GM12878 (cell line): ENCODE data around the gene KIDINS220. TPM values are rescaled to one million over a fixed set of nuclear protein-coding genes. Genes with fewer than 3 reads are reported as not detected.

Experiments used
- ATAC-seq: fragments of 200-7000 bp; cut with Tn5 transposase; 3 replicates; pipeline ENCODE4 v1.9.1; 2020; ENCODE audit warnings: mild to moderate bottlenecking, moderate library complexity
- BruUV-seq: library from RNA; stranded (reverse); fragments of 400-500 nt; replicated peaks from 2 replicates; lab custom pipeline; 2021; lab: Mats Ljungman, UMichigan
- CTCF ChIA-PET: fragments of 300-600 bp; sonication (Branson Sonifier 250); formaldehyde crosslinking; extraction: SDS; loops from one replicate; lab custom pipeline; 2021; ENCODE audit warnings: inconsistent platforms; lab: Yijun Ruan, JAX
- POLR2A ChIA-PET: fragments of 350-600 bp; formaldehyde crosslinking; extraction: SDS; loops from one replicate; lab custom pipeline; 2021; ENCODE audit warnings: inconsistent platforms; lab: Charles Lee
- RAD21 ChIA-PET: fragments of 300-600 bp; sonication (Branson Sonifier 250); formaldehyde crosslinking; loops from one replicate; lab custom pipeline; 2023; ENCODE audit warnings: antibody characterized with exemption; ENCODE audit not compliant: unreplicated experiment; lab: Charles Lee
- SMC1A ChIA-PET: fragments of 300-600 bp; sonication (Branson Sonifier 250); formaldehyde crosslinking; loops from one replicate; lab custom pipeline; 2023; ENCODE audit not compliant: unreplicated experiment, uncharacterized antibody; lab: Charles Lee
- DNase-seq: peaks from one replicate; pipeline ENCODE4 v3.0.0-alpha.2; 2011; ENCODE audit warnings: low read depth, low spot score
- FAIRE-seq: peaks from 3 replicates; lab custom pipeline; 2011; peaks lifted over from hg19 to GRCh38; lab: Jason Lieb, UNC
- H2AFZ ChIP-seq: 2 replicates; pipeline ENCODE4 v1.6.0; 2011; ENCODE audit warnings: low read depth, low read length, control low read depth; ENCODE audit not compliant: control insufficient read depth
- H3K27ac ChIP-seq: 2 replicates; pipeline ENCODE4 v1.5.1; 2011; ENCODE audit warnings: control low read depth; ENCODE audit not compliant: control insufficient read depth, insufficient read depth
- H3K27me3 ChIP-seq, 2 experiments: replicated peaks in 1 of 2; 2 replicates each; pipeline versions ENCODE4 v1.6.0 to v1.6.1; 2011; ENCODE audit warnings: low read length in 1 of 2; ENCODE audit not compliant: control insufficient read depth in 2 of 2, insufficient read depth in 2 of 2
- H3K36me3 ChIP-seq, 2 experiments: 2 replicates each; pipeline ENCODE4 v1.5.1; 2011; ENCODE audit warnings: low read length in 1 of 2; ENCODE audit not compliant: control insufficient read depth in 2 of 2, insufficient read depth in 2 of 2
- H3K4me1 ChIP-seq: 2 replicates; pipeline ENCODE4 v1.6.1; 2011; ENCODE audit warnings: mild to moderate bottlenecking, low read length, moderate library complexity, mixed read lengths; ENCODE audit not compliant: control insufficient read depth, insufficient read depth
- H3K4me2 ChIP-seq: 2 replicates; pipeline ENCODE4 v1.6.0; 2011; ENCODE audit warnings: control low read depth; ENCODE audit not compliant: control insufficient read depth, insufficient read depth
- H3K4me3 ChIP-seq: fragments of 200-600 bp; sonication (generic); 2 replicates; pipeline ENCODE4 v1.5.1; 2016
- H3K79me2 ChIP-seq: 2 replicates; pipeline ENCODE4 v1.6.0; 2011; ENCODE audit warnings: low read length; ENCODE audit not compliant: control insufficient read depth, insufficient read depth
- H3K9ac ChIP-seq: 2 replicates; pipeline ENCODE4 v1.8.0; 2011; ENCODE audit warnings: low read length, control low read depth, mixed read lengths; ENCODE audit not compliant: control insufficient read depth, insufficient read depth
- H3K9me3 ChIP-seq: replicated peaks from 3 replicates; pipeline ENCODE4 v1.5.1; 2011; ENCODE audit warnings: mild to moderate bottlenecking, low read length; ENCODE audit not compliant: control insufficient read depth, insufficient read depth
- H4K20me1 ChIP-seq: 2 replicates; pipeline ENCODE4 v1.6.0; 2011; ENCODE audit not compliant: control insufficient read depth, insufficient read depth
- FOXK2 ChIP-seq: fragments of 450-650 bp; IDR thresholded peaks from 2 replicates; pipeline ENCODE4 v1.6.1; 2017; ENCODE audit warnings: mild to moderate bottlenecking, moderate library complexity
- LARP7 ChIP-seq: fragments of 450-650 bp; IDR thresholded peaks from 2 replicates; pipeline ENCODE4 v1.6.1; 2017; ENCODE audit warnings: mild to moderate bottlenecking
- MEF2A ChIP-seq: IDR thresholded peaks from 2 replicates; pipeline ENCODE4 v1.6.1; 2011; ENCODE audit warnings: low read depth, mild to moderate bottlenecking, low read length, moderate library complexity; ENCODE audit not compliant: insufficient read depth
- MEF2B ChIP-seq: fragments of 450-650 bp; IDR thresholded peaks from 2 replicates; pipeline ENCODE4 v1.6.1; 2018; ENCODE audit warnings: mild to moderate bottlenecking, moderate library complexity; ENCODE audit not compliant: partially characterized antibody, poor library complexity, severe bottlenecking
- MXI1 ChIP-seq: fragments of 150-350 bp; IDR thresholded peaks from 2 replicates; pipeline ENCODE4 v1.6.1; 2011; ENCODE audit warnings: low read depth, mild to moderate bottlenecking, inconsistent platforms, low read length, improper control_type of control experiment
- RB1 ChIP-seq: fragments of 450-650 bp; formaldehyde crosslinking; IDR thresholded peaks from 2 replicates; pipeline ENCODE4 v1.6.1; 2017; ENCODE audit warnings: mild to moderate bottlenecking, borderline replicate concordance
- SREBF2 ChIP-seq: IDR thresholded peaks from 2 replicates; pipeline ENCODE4 v1.6.1; 2012; ENCODE audit warnings: mild to moderate bottlenecking, low read length
- STAT3 ChIP-seq: IDR thresholded peaks from 2 replicates; pipeline ENCODE4 v1.6.1; 2011; ENCODE audit warnings: low read depth, low read length, improper control_type of control experiment
- WRNIP1 ChIP-seq: IDR thresholded peaks from 2 replicates; pipeline ENCODE4 v1.6.1; 2011; ENCODE audit warnings: low read depth, low read length, improper control_type of control experiment, borderline replicate concordance
- YBX1 ChIP-seq: fragments of 450-650 bp; IDR thresholded peaks from 2 replicates; pipeline ENCODE4 v1.6.1; 2016; ENCODE audit warnings: antibody characterized with exemption
- ZBTB11 ChIP-seq: fragments of 450-650 bp; formaldehyde crosslinking; IDR thresholded peaks from 2 replicates; pipeline ENCODE4 v1.5.0; 2022; ENCODE audit warnings: mild to moderate bottlenecking, missing genetic modification characterization
- ZNF207 ChIP-seq: fragments of 450-650 bp; IDR thresholded peaks from 2 replicates; pipeline ENCODE4 v1.6.1; 2014; ENCODE audit warnings: antibody characterized with exemption, mild to moderate bottlenecking, borderline replicate concordance
- ZNF217 ChIP-seq: fragments of 450-650 bp; IDR thresholded peaks from 2 replicates; pipeline ENCODE4 v1.6.1; 2017; ENCODE audit warnings: antibody characterized with exemption, mild to moderate bottlenecking
- ZNF274 ChIP-seq: IDR thresholded peaks from one replicate; pipeline ENCODE4 v1.8.0; 2011; ENCODE audit not compliant: insufficient read length, insufficient read depth
- ZNF622 ChIP-seq: fragments of 450-650 bp; IDR thresholded peaks from 2 replicates; pipeline ENCODE4 v1.6.1; 2017; ENCODE audit warnings: mild to moderate bottlenecking, inconsistent platforms
- WGBS: methylation state at CpG from one replicate; pipeline ENCODE4 v1.1.6; 2016; ENCODE audit warnings: low lambda C conversion rate; ENCODE audit not compliant: insufficient replicate concordance, insufficient coverage; ENCODE audit errors: missing lambda C conversion rate; 5-methylcytosine and 5-hydroxymethylcytosine counted together
- in situ Hi-C: fragments of 300-500 bp; cut with MboI; formaldehyde crosslinking; loops from 9 replicates; pipeline ENCODE4 v1.14.3; 2018; ENCODE audit warnings: mixed read lengths
- intact Hi-C: fragments of 100-400 bp; cut with micrococcal nuclease; formaldehyde crosslinking; loops from one replicate; pipeline ENCODE4 v1.14.2; 2022; ENCODE audit not compliant: unreplicated experiment
- polyA plus RNA-seq, 11 experiments: library from polyadenylated mRNA; depleted of rRNA in 4 of 11; unstranded in 6 of 11; stranded (reverse) in 5 of 11; fragments of >200 nt; fragmentation: Nextera tagmentation in 4 of 11; fragmentation: Illumina TruSeq in 1 of 11; extraction: Ambion mirVana in 4 of 11; extraction: Trizol in 1 of 11; gene quantifications; 1 replicate in 1 of 11; 2 replicates in 10 of 11; pipeline versions ENCODE4 v1.2.1 to v1.2.3, GENCODE V29; 2011 to 2016; ENCODE audit warnings: inconsistent platforms in 2 of 11, missing spikeins in 2 of 11, low read depth in 1 of 11
- total RNA-seq, 4 experiments: library from RNA; depleted of rRNA in 3 of 4; stranded (reverse); fragments of >200 nt in 3 of 4; fragmentation: Illumina TruSeq in 1 of 4; extraction: Trizol in 1 of 4; gene quantifications; 2 replicates each; pipeline versions ENCODE4 v1.2.1 to v1.2.3, GENCODE V29; 2013 to 2021

Gene KIDINS220
- total and polyA plus RNA-seq, 10 of the 15 experiments (the other 5 are each of a cell fraction or from before 2014, with no cell fraction given): 6.0 to 31.2 (median 16.0) TPM

- intact Hi-C loops: no loop called here
- ChIA-PET CTCF (no interaction called here), RAD21 (no interaction called here), SMC1A (no interaction called here), POLR2A (no interaction called here)
- Histone ChIP-seq H3K4me2 (no peak overlapping the region), H2AFZ (no peak overlapping the region), H3K4me1 (no peaks in the 10 kb centered on the region), H3K4me3 (no peak overlapping the region), H3K9me3 (no peaks in the 10 kb centered on the region), H3K79me2 (no peaks in the 10 kb centered on the region), H3K27me3 (no peaks in the 10 kb centered on the region), H3K36me3 (no peaks in the 10 kb centered on the region), H4K20me1 (no peaks in the 10 kb centered on the region), H3K9ac (no peak overlapping the region), H3K27ac (no peak overlapping the region)
- ATAC-seq (no peak), DNase-seq (no peak), FAIRE-seq (no peak)
- TF ChIP-seq RB1 (no peak), ZBTB11 (CRISPR knock-in tag) (no peak), ZNF207 (no peak), ZNF274 (no peak), STAT3 (no peak), ZNF622 (no peak), FOXK2 (no peak), MEF2B (no peak), MXI1 (no peak), YBX1 (no peak), ZNF217 (no peak), LARP7 (no peak), SREBF2 (no peak), WRNIP1 (no peak), MEF2A (no peak)
- BruUV-seq: no TSS peak
- WGBS: 52% methylated on average over 4 of the region's 4 CpGs
- in situ Hi-C loops: no loop called here
Observed at GRCh38 chr2:8853426-8853825, 16.0 kb upstream of the KIDINS220 start.
